ENCODE data around the gene RALGAPA2.

RALGAPA2 gene

GRCh38 chr20:20578838-20579237 is 133.6 kb downstream of the RALGAPA2 start:
- FAIRE-seq (no peak), DNase-seq (ENCODE audit: low spot score) (no peak)

- FAIRE-seq (no peak), DNase-seq (ENCODE audit: low spot score) (no peak)
Observed at GRCh38 chr20:20573797-20574196, 138.6 kb downstream of the RALGAPA2 start.

GRCh38 chr20:20571068-20571780 is 141.2 kb downstream of the RALGAPA2 start:
- no peak for FAIRE-seq
- DNase-seq (ENCODE audit: low spot score): no peak

GRCh38 chr20:20568604-20569205 is 143.7 kb downstream of the RALGAPA2 start:
- FAIRE-seq: no peak
- DNase-seq (ENCODE audit: low spot score): peak; percentile 31

DNA sequence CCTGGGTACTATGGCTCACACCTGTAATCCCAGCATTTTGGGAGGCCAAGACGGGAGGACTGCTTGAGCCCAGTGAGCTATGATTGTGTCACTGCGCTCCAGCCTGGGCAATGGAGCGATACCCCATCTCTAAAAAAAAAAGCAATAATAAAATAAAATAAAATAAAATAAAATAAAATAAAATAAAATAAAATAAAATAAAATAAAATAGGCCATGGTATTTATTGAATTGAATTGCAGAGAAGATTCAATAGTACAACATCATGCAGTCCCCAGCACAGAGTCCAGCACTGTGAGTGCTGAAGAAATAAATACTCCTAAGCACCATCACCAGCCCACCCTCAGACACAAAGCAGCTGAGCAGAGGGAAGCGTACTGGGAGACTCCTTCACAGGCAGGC is 144.7 kb downstream of the RALGAPA2 start:
- FAIRE-seq (no peak), DNase-seq (ENCODE audit: low spot score) (no peak)

DNA sequence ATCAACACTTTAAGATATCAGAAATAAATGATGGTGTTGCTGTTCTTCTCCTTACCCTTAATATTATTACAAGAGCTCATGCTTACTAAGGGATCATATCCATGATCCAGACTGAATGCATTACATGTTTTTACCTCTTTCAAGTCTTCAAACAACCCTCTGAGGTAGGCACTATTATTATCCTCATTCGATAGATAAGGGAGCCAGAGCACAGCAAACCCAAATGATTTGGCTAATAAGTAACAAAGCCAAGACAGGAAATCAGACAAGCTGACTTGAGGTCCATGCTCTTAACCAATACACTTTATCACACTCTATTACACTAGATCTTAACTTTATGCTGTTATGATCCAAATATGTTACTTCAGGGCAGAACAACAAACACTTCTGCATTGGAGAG is 145.9 kb downstream of the RALGAPA2 start:
- DNase-seq (ENCODE audit: low spot score): no peak
- FAIRE-seq: no peak

- DNase-seq (ENCODE audit: low spot score) (no peak), FAIRE-seq (no peak)
Observed at GRCh38 chr20:20564279-20564678, 148.2 kb downstream of the RALGAPA2 start.

DNA sequence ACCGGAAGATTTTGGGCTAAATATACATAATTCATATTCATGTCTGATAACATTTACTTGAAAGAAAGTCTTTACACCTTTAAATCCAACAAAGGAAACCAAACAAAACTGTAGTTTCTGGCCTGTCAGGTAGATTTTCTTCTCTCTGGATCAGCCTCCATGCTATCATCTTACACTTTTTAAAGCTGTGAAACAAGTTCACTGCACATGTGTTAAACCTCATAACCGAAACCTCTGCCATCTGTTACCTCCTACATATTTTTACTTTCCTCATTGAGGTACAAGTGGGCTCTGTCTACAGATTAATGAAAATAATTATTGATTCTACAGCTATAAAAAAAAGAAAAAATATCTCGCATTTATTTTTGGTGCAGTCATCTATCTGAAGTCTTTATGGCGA is 149.9 kb downstream of the RALGAPA2 start:
- FAIRE-seq: no peak
- no peak for DNase-seq (ENCODE audit: low spot score)

DNA sequence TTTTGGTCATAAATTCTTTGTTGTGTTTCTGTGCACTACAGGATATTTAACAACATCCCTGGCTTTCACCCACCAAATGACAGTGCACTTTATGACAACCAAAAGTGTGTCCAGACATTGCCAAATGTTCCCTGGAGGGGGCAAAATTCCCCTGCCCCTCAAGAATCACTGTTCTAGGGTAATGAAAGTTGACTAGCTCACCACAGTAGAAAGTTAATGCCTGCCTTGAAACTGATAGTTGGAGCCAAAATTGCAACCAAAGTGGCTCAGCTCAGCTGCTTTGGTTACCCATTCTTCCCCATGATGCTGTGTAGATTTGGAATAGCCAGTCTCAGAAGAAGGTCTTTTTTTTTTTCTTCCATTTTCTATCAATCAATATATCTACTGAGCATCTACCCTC is 150.6 kb downstream of the RALGAPA2 start:
- FAIRE-seq (no peak), DNase-seq (ENCODE audit: low spot score) (no peak)

- DNase-seq (ENCODE audit: low spot score) (no peak), FAIRE-seq (no peak)
Observed at GRCh38 chr20:20561172-20561571, 151.3 kb downstream of the RALGAPA2 start.

DNA sequence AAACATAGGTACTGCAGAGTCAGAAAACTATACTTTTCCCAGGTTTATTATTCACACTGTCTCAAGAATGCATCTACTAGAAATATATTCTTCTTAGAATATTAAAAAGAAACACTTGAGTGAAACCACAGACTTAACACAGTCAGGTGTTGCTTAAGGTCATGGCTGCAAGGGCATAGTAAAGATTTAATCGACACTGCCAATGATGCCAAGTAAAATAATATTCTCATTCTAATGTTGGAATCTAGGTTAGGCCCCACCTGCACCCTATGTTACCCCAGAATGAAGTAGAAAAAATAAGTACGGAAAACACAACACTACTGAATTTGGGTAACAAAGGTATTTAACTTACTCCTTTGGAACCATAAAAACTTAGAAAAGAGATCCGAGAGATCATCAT is 155.0 kb downstream of the RALGAPA2 start:
- DNase-seq (ENCODE audit: low spot score) (no peak), FAIRE-seq (no peak)

DNA sequence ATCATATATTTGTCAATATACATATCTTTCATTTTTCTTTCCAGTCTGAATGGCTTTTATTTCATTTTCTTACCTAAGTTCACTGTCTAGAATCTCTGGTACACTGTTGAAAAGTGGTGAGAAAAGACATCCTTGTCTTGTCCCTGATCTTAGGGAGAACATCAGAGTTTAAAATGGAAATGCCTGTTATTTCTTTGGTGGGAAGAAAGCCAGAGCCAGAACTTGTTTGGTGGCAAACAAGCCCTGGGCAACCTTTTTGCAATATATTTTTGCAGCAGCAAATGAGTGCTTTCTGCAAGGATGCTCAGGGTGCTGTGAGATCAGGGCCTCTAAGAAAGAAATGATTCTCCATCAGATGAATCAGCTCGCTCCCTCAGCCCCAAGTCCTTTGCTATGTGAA is 156.6 kb downstream of the RALGAPA2 start:
- DNase-seq (ENCODE audit: low spot score): no peak
- FAIRE-seq: no peak

DNA sequence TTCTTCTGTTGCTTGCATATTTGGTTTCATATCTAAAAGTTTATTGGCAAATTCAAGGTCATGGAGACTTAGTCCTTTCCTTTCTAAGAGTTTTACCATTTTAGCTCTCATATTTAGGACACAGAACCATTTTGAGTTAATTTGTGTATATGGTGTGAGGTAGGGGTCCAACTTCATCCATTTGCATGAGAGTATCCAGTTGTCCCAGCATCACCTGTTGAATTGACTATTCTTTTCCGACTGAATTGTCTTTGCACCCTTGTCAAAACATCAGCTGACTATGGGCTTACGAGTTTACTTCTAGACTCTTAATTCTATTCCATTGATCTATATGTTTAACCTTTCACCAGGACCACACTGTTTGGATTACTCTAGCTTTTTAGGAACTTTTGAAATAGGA is 157.5 kb downstream of the RALGAPA2 start:
- FAIRE-seq (no peak), DNase-seq (ENCODE audit: low spot score) (no peak)

GRCh38 chr20:20553541-20553940 is 158.9 kb downstream of the RALGAPA2 start:
- DNase-seq (ENCODE audit: low spot score) (no peak), FAIRE-seq (no peak)

- DNase-seq (ENCODE audit: low spot score) (no peak), FAIRE-seq (no peak)
Observed at GRCh38 chr20:20552076-20552475, 160.4 kb downstream of the RALGAPA2 start.

- DNase-seq (ENCODE audit: low spot score) (no peak), FAIRE-seq (no peak)
Observed at GRCh38 chr20:20551409-20551808, 161.0 kb downstream of the RALGAPA2 start.

DNA sequence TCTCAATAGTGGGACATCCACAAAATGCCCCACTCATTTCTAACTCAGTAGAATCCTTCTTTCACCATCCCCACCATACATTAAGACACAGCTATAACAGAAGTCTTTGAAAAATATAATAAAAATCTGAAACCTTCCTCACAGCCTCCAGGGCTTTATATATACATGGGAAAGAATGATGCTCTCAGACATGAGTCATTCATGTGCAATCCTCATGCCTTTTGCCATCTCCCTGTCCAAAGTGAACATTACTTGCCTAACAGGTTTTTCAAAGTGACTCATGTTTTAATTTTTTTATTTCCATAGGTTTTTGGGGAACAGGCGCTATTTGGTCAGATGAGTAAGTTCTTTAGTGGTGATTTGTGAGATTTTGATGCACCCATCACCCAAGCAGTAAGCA is 162.7 kb downstream of the RALGAPA2 start:
- peak; percentile 24 for DNase-seq (ENCODE audit: low spot score)

GRCh38 chr20:20549267-20549612 is 163.2 kb downstream of the RALGAPA2 start:
- FAIRE-seq (no peak), DNase-seq (ENCODE audit: low spot score) (no peak)

More for the DNA sequence above, 162.7 kb downstream of the RALGAPA2 start:
- FAIRE-seq: no peak

DNA sequence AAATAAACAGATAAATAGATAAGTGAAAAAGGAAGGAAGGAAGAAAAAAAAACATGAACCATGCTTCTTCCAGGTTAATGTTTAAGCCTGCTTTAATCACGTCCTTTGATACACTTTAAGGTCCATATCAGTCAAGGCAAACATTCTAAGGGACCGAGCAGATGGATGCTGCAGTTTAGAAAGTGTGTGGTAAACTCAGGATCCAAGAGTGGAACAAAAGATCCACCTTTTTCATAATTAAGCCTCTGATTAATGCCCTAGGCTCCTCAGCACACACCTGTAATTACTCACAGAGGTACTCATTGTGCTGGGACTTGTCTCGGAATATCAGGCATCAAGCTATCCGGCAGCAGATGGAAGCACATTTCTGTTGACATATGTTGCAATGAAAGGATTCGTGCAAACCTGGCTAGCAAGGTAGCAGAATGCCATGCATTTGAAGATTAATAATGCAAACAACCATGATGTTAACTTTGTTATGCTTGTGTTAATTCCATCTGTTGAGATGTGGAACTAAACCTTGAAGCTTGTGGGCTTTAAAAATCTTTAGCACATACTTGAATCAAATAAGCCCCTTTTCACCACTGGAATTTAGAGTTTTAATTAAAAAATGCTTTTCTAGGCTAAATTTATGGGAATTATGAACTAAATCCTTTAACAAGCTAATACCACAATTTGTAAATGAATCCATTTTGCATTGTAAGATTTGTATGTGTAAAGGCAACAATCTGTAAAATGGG is 163.7 kb downstream of the RALGAPA2 start:
- FAIRE-seq (no peak), DNase-seq (ENCODE audit: low spot score) (no peak)

- no peak for DNase-seq (ENCODE audit: low spot score)
- no peak for FAIRE-seq
Observed at GRCh38 chr20:20547876-20548266, 164.6 kb downstream of the RALGAPA2 start.

DNA sequence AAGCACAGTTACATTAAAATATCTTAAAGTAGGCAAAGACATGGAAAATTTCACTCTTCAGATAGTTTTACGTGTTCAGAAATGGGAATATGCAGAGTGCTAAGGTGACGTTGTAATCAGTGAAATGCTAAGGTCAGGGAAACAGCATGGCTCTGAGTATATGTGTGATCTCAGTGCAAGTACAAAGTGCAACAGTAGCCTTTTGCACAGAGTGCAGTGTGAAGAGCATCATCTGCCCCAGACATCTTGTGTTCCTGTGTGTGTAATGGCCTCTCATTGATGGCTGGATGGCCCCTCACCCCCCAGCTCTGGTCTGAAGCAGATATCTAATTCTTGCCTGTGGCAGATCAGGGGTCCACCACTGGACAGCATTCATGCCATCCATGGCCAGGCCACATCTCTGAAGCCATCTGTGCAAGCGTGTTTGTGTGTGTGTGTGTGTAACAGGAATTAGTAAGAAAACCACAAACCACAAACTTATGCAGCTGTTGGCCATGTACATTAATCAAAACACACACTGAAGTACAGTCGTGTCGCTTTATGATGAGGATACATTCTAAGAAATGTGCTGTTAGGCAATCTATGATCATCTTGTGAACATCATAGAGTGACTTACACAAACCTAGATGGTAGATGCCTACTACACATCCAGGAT is 165.1 kb downstream of the RALGAPA2 start:
- FAIRE-seq: no peak

DNA sequence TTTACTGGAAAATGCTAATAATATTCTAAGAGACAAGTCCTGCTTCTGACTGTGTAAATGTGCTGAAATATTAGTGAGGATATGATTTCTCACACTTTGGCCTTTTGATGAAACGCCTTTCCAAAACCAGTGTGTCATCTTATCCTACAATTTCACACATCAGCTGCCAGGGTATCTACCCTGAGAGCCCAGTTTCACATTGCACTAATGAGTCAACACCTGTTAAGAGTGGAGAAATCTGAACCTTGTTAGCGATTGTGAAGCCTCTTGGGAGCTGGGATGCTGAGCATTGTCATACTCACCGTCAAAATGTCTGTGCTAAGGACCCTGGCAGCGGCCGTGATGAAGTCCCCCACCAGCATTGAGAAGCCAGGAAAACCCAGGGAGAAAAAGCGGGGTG is 166.0 kb downstream of the RALGAPA2 start:
- DNase-seq (ENCODE audit: low spot score): no peak
- no peak for FAIRE-seq

More for the DNA sequence above, 165.1 kb downstream of the RALGAPA2 start:
- no peak for DNase-seq (ENCODE audit: low spot score)
